T47D (cell line): ENCODE data around the gene RHOU.
"Not testable (repeated sequence)": the region's sequence is repeated elsewhere in the genome, so short reads cannot be mapped to it uniquely, and the experiment has no call there.

Experiments
- DNase-seq, 2 experiments: peaks; one replicate each; pipeline versions ENCODE4 v3.0.0 to v3.0.0-alpha.2; 2011 to 2012; ENCODE audit warnings: low read depth in 1 of 2, low spot score in 1 of 2
- JUND ChIP-seq: IDR thresholded peaks from 2 replicates; pipeline ENCODE4 v1.6.1; 2012; ENCODE audit warnings: low read depth
- in situ Hi-C: cut with HindIII; loops from 2 replicates; pipeline ENCODE4 v1.10.0; 2016; ENCODE audit warnings: low sequenced_read_pairs, low pct_unique_long_range_greater_than_20kb

RHOU gene

GRCh38 chr1:228772516-228773212 lies 37.4 kb downstream of the RHOU start:
- no peak for DNase-seq
- no peak for TF ChIP-seq JUND
- in situ Hi-C loops: no loop called here

GRCh38 chr1:228775946-228776345 lies 40.7 kb downstream of the RHOU start:
- DNase-seq, in situ Hi-C loops: not testable (repeated sequence)

- DNase-seq: no peak
- TF ChIP-seq JUND: no peak
- in situ Hi-C loops: no loop called here
These were observed 41.2 kb downstream of the RHOU start for GRCh38 chr1:228776449-228776848.

- in situ Hi-C loops: no loop called here
- no peak for TF ChIP-seq JUND
- DNase-seq: no peak
These were observed 42.0 kb downstream of the RHOU start for GRCh38 chr1:228777236-228777635.

- no peak for DNase-seq
- in situ Hi-C loops: no loop called here
These were observed 42.7 kb downstream of the RHOU start for GRCh38 chr1:228778026-228778425.

GRCh38 chr1:228778466-228778865 lies 43.2 kb downstream of the RHOU start:
- TF ChIP-seq JUND: no peak
- no peak for DNase-seq
- in situ Hi-C loops: no loop called here

More at GRCh38 chr1:228778026-228778425, 42.7 kb downstream of the RHOU start:
- no peak for TF ChIP-seq JUND

- DNase-seq: no peak
- in situ Hi-C loops: no loop called here
- no peak for TF ChIP-seq JUND
These were observed 43.7 kb downstream of the RHOU start for GRCh38 chr1:228778961-228779360.

- in situ Hi-C loops: no loop called here
- DNase-seq: no peak
- no peak for TF ChIP-seq JUND
These were observed 46.0 kb downstream of the RHOU start for GRCh38 chr1:228781161-228781808.

GRCh38 chr1:228781809-228782661 lies 46.8 kb downstream of the RHOU start:
- DNase-seq: no peak
- TF ChIP-seq JUND: no peak
- in situ Hi-C loops: no loop called here

- TF ChIP-seq JUND: no peak
- in situ Hi-C loops: no loop called here
- peak in 1 of 2 experiments; percentile 33 for DNase-seq
These were observed 47.6 kb downstream of the RHOU start for GRCh38 chr1:228782662-228783417.

GRCh38 chr1:228783418-228784040 lies 48.2 kb downstream of the RHOU start:
- in situ Hi-C loops: no loop called here
- DNase-seq: no peak
- no peak for TF ChIP-seq JUND

GRCh38 chr1:228784181-228784580 lies 48.9 kb downstream of the RHOU start:
- TF ChIP-seq JUND: no peak
- in situ Hi-C loops: no loop called here
- DNase-seq: no peak
